NCI-H2107 (cell line): Measurements from ENCODE around the gene SYCP1.
A peak's percentile ranks its signal among the peaks of the same experiment; 100 is the strongest.
"Not testable (repeated sequence)": the region's sequence is repeated elsewhere in the genome, so short reads cannot be mapped to it uniquely, and the experiment has no call there.

Experiments
- DNase-seq: peaks from one replicate; lab custom pipeline; 2025; lab: John Stamatoyannopoulos, UW

SYCP1 gene

GRCh38 chr1:114959423-114959822 lies 104.8 kb downstream of the SYCP1 start:
- DNase-seq = no peak

- DNase-seq = no peak
Measured at GRCh38 chr1:114976891-114977290, 122.2 kb downstream of the SYCP1 start.

- peak; percentile 8 for DNase-seq
Measured at GRCh38 chr1:114979278-114979891, 124.7 kb downstream of the SYCP1 start.

GRCh38 chr1:114982251-114982650 lies 127.6 kb downstream of the SYCP1 start:
- DNase-seq = no peak

GRCh38 chr1:114986286-114986685 lies 131.6 kb downstream of the SYCP1 start:
- DNase-seq = no peak

- no peak for DNase-seq
Measured at GRCh38 chr1:114988095-114988494, 133.4 kb downstream of the SYCP1 start.

GRCh38 chr1:114997510-114998289 lies 143.0 kb downstream of the SYCP1 start:
- DNase-seq = no peak

- DNase-seq = no peak
Measured at GRCh38 chr1:115006191-115006590, 151.5 kb downstream of the SYCP1 start.

GRCh38 chr1:115012006-115012405 lies 157.3 kb downstream of the SYCP1 start:
- no peak for DNase-seq

GRCh38 chr1:115012434-115012833 lies 157.8 kb downstream of the SYCP1 start:
- no peak for DNase-seq

- no peak for DNase-seq
Measured at GRCh38 chr1:115013792-115014191, 159.1 kb downstream of the SYCP1 start.

GRCh38 chr1:115019549-115019948 lies 164.9 kb downstream of the SYCP1 start:
- not testable (repeated sequence) for DNase-seq

- DNase-seq = no peak
Measured at GRCh38 chr1:115021145-115021544, 166.5 kb downstream of the SYCP1 start.

- DNase-seq = no peak
Measured at GRCh38 chr1:115023593-115023992, 168.9 kb downstream of the SYCP1 start.

GRCh38 chr1:115029526-115029925 lies 174.9 kb downstream of the SYCP1 start, which contains the start of gene TSHB:
TSS of gene TSHB (plus strand) at chr1:115029826. CDS start at chr1:115033363, 3,537 bp downstream.
- no peak for DNase-seq

- no peak for DNase-seq
Measured at GRCh38 chr1:115031595-115031994, 176.9 kb downstream of the SYCP1 start.

GRCh38 chr1:115035652-115036051 lies 181.0 kb downstream of the SYCP1 start:
- no peak for DNase-seq

GRCh38 chr1:115036814-115037507 lies 182.3 kb downstream of the SYCP1 start:
- no peak for DNase-seq

- DNase-seq = no peak
Measured at GRCh38 chr1:115040501-115040900, 185.8 kb downstream of the SYCP1 start.

- no peak for DNase-seq
Measured at GRCh38 chr1:115041654-115042053, 187.0 kb downstream of the SYCP1 start.
